GM18502 (cell line): ENCODE results near the gene TAMALIN.

ENCODE experiments used
- ATAC-seq: cut with Tn5 transposase; IDR thresholded peaks from one replicate; pipeline ENCODE4 v1.9.1; 2021; ENCODE audit warnings: mild to moderate bottlenecking; ENCODE audit not compliant: unreplicated experiment, poor library complexity

Gene TAMALIN

GRCh38 chr12:52010692-52011601, 4.2 kb downstream of the TAMALIN start:
- ATAC-seq: no peak

DNA sequence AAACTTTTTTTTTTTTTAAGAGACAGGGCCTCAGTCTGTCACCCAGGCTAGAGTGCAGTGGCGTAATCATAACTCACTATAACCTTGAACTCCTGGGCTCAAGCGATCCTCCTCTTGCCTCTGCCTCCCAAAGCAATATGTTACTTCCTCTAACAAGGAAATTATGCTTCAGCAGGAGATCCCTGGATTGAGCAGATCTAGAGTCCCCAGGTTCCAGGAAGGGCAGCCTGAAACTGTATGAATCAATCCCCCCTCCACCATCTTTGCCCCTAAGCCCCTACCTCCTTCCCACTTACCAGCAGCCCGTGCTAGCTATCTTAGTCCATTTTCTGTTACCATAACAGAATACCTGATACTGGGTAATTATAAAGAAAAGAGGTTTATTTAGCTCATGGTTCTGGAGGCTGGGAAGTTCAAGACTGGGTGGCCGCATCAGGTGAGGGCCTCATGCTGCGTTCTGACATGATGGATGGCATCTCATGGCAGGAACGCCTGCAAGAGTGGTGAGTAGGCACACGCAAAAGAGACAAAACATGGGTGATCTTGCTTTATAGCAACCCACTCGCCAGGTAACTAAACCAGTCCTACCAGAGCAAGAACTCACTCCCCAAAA, 5.0 kb downstream of the TAMALIN start:
- no peak for ATAC-seq

DNA sequence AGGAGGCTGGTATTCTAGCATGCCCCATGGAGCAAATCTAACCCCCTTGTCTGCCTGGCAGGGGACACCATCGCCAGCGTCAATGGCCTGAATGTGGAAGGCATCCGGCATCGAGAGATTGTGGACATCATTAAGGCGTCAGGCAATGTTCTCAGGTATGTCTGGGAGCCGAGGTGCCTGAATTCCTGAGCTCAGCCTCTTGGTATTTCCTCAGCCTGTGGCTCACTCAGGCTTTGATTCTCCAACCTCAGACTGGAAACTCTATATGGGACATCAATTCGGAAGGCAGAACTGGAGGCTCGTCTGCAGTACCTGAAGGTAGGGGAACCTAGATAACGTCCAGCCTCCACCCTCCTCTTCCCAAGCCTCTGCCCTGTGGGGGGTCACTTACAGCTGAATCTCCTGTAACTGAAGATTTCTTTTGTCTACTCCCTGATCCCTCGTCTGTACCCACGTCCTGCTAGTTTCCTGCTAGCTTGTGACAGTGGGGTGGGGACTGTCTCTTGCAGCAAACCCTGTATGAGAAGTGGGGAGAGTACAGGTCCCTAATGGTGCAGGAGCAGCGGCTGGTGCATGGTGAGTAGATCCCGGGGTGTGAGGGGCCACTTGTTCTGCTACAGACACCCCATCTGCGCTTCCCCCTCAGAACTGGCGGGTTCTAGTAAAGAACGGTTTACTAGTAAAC, 7.0 kb downstream of the TAMALIN start:
- ATAC-seq: no peak

- no peak for ATAC-seq
Measured at GRCh38 chr12:52014567-52015530, 8.1 kb downstream of the TAMALIN start.

- no peak for ATAC-seq
Measured at GRCh38 chr12:52015532-52016041, 8.8 kb downstream of the TAMALIN start.

GRCh38 chr12:52018433-52019112, 11.8 kb downstream of the TAMALIN start:
- no peak for ATAC-seq

DNA sequence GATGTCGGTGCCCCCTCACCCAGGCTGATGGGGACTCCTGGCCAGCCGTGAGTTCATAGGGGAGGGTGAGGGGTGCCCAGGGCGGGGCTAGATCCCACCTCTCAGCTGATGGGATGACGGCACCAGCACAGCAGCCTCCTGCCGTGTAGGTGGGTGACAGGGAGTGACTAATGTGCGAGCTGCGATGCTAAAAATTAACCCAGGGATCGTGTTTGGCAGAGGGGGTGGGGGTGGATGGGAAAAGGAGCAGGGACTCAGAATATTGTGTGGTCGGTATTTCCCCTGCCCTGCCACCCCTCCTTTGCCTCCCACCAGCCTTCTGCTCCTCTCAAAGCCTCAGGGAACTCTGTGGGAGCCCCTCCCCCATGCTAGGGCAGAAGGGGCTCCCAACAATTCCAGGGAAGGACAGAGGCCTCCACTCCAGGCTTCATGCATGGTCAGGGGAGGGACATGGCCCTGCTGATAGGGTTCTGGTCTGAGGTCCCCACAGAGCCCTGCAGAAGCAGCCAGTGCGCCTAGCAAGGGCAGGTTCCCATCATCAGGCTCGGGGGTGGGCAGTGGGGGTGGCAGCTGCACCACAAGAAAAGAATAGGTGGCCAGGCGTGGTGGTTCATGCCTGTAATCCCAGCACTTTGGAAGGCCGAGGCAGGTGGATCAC, 12.5 kb downstream of the TAMALIN start:
- no peak for ATAC-seq

- ATAC-seq: no peak
Measured at GRCh38 chr12:52020539-52021336, 14.0 kb downstream of the TAMALIN start.

GRCh38 chr12:52022841-52023181, 16.1 kb downstream of the TAMALIN start:
- no peak for ATAC-seq

DNA sequence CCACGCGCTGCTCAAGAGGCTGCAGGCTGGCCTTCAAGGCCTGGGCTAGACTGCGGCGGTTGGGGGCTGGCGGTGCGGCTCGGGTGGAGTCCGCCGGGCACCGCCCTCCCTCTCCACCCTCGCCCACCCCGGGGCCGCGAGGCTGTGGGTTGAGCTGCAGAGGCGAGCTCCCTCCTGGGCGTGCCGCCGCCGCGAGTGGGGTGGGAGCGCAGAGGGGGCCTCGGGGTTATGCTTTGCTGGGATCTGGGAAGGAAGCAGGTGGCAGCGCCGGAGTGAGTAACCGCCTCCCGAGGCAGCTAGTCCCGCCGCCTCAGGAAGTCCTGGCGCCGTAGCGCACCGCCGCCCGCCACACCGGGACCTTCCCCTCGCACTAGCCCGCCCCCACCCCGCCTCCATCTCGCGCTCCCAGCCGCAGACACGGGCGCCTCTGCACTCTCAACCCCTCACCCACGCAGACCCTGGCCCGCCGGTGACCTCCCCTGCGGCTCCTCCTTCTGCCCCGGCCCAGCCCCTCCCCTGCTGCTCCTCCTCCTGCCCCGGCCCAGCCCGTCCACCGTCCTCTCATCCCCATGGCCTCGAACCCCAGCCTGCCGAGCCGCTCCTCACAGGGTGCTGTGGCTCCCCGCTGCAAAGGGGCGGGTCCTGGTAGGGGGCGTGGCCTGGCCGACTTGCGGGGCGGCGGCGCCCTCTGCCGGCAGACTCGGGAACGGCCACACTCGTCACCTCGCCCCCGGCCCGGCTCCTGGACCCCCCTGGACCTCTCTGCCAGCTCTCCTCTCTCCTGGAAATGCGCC, 16.6 kb downstream of the TAMALIN start:
- peak; percentile 51 for ATAC-seq

DNA sequence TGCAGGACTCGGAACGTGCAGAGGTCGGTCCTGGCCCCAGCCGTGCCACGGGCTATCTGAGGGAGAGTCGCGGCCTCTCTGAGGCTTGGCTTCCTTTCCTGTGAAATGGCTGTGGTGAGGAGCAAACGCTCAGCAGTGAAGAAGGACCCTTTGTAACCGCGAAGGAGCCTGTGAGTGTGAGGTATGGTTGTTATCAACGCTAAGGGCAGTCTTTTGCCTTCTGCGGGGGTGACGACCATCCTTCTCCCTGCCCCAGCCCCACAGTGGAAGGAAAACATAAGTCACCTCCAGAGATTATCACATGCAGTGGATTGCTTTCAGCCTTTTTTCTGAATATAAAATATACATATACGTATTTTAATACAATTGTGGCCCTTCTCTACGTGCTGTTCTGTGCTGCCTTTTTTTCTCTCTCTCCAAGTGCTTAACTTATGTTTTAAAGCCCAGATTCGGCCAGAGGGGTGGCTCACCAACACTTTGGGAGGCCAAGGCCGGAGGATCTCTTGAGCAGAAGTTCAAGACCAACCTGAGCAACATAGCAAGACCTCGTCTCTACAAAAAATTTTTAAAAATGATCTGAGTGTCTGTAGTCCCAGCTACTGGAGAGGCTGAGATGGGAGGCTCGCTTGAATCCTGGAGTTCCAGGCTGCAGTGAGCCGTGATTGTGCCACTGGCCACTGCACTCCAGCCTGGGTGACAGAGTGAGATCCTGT, 17.4 kb downstream of the TAMALIN start:
- no peak for ATAC-seq

DNA sequence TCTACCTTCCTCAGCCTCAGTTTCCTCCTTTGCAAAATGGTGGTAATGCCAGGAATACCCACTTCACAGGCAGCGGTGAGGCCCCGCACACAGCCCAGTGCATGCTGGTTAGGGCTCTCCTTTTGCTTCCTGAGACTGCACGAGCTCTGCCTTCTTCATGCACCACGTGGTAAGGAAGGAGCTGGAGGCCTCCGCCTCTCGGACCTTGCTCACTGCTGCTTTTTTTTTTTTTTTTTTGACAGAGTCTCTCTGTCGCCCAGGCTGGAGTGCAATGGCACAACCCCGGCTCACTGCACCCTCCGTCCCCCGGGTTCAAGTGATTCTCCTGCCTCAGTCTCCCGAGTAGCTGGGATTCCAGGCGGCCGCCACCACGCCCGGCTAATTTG, 18.1 kb downstream of the TAMALIN start:
- ATAC-seq: no peak

DNA sequence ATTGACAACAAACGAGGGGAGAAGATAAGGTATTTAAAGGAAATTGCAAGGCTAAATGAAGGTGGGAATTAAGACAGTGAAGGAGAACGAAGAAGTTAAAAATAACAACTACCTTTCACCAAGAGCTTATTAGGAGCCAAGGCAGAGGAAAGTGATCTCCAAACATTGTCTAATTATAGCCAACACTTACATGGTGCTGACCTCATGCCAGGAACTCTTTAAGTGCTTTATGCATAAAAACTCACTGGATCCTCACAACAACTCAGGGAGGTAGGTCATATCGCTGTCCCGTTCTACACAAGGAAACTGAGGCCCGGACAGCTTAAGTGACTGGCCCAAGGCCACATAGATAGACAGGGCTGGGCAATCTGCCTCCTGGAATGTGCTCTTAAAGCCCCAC, 19.5 kb downstream of the TAMALIN start:
- no peak for ATAC-seq

- ATAC-seq: no peak
Measured at GRCh38 chr12:52027085-52027843, 20.5 kb downstream of the TAMALIN start.

DNA sequence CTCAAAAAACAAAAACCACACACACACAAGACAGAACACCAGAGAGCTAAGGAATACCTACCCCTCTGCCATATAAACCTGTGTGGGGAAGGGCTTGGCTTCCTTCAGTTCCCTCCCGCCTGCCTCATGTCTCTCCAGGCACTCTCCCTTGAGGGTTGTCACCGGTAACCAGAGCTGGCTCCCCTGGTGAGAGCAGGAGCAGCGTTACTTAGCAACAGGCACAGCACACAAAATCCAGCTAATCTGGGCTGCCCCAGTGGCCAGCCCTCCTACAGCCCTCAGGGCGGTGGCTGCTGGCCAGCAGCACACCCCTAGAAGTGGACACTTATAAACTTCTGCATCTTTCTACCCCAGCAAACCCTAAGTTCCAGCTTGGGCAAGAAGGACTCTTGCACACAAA, 22.9 kb downstream of the TAMALIN start:
- ATAC-seq: no peak

GRCh38 chr12:52032446-52032803, 25.7 kb downstream of the TAMALIN start:
- ATAC-seq: no peak
